GM12872 (cell line): ENCODE results near the gene EIF3J.

Source experiments
- CTCF ChIP-seq: IDR thresholded peaks from 3 replicates; pipeline ENCODE4 v1.5.1; 2011; ENCODE audit warnings: low read depth, mild to moderate bottlenecking, low read length, moderate library complexity; ENCODE audit not compliant: insufficient read depth

EIF3J gene

GRCh38 chr15:44536962-44537734 lies at the start of gene EIF3J:
Gene EIF3J (plus strand): TSS chr15:44537147. CDS start chr15:44537195, 48 bp downstream.
- no peak for TF ChIP-seq CTCF

GRCh38 chr15:44489464-44489863 lies 47.5 kb upstream of the EIF3J start:
- TF ChIP-seq CTCF, result no peak

GRCh38 chr15:44490622-44491021 lies 46.3 kb upstream of the EIF3J start:
- no peak for TF ChIP-seq CTCF

- no peak for TF ChIP-seq CTCF
Measured at GRCh38 chr15:44492040-44492439, 44.9 kb upstream of the EIF3J start.

GRCh38 chr15:44492672-44493071 lies 44.3 kb upstream of the EIF3J start:
- TF ChIP-seq CTCF, result no peak

GRCh38 chr15:44495562-44495961 lies 41.4 kb upstream of the EIF3J start:
- no peak for TF ChIP-seq CTCF

GRCh38 chr15:44500555-44500954 lies 36.4 kb upstream of the EIF3J start:
- no peak for TF ChIP-seq CTCF
